ENCODE measurements around the gene TOR4A. TPM values are rescaled to one million over a fixed set of nuclear protein-coding genes. Genes with fewer than 3 reads are reported as not detected.

Gene TOR4A
- total and polyA plus RNA-seq, 9 donors = 0.85 to 16.3 (median 8.2) TPM

- H3K27ac ChIP-seq = no peak overlapping the region
- no peaks in the 10 kb centered on the region for H3K36me3 ChIP-seq
- intact Hi-C loops (cut with DNase I) = no loop called here
- DNase-seq = peak in 1 of 5 donors; percentile 6
- no peak overlapping the region for H3K4me3 ChIP-seq
- H3K27me3 ChIP-seq = no peaks in the 10 kb centered on the region
- H3K9me3 ChIP-seq = no peaks in the 10 kb centered on the region
- 72 to 75% (median 75%) methylated on average over 8 to 9 of the region's 9 CpGs for WGBS, 3 donors
- peaks cover 5% of the 10 kb centered on the region for H3K4me1 ChIP-seq (ENCODE audit: insufficient read depth)
- TF ChIP-seq CTCF (IDR thresholded peaks at IDR 0.05) (no peak), POLR2A (IDR thresholded peaks at IDR 0.05) (no peak), EP300 (IDR thresholded peaks at IDR 0.05) (no peak)
These were observed 35.9 kb downstream of the TOR4A start for GRCh38 chr9:137313326-137313936.

GRCh38 chr9:137313956-137314560 lies 36.5 kb downstream of the TOR4A start:
- WGBS, 3 donors = 71 to 79% (median 78%) methylated on average over 17 to 24 of the region's 24 CpGs
- H3K27me3 ChIP-seq = no peaks in the 10 kb centered on the region
- peak in 1 of 5 donors; percentile 13 for DNase-seq
- no peaks in the 10 kb centered on the region for H3K9me3 ChIP-seq
- H3K36me3 ChIP-seq = no peaks in the 10 kb centered on the region
- no peak overlapping the region for H3K27ac ChIP-seq
- no peak for TF ChIP-seq CTCF (IDR thresholded peaks at IDR 0.05)
- TF ChIP-seq EP300 (IDR thresholded peaks at IDR 0.05) = no peak
- no peak for TF ChIP-seq POLR2A (IDR thresholded peaks at IDR 0.05)
- peaks cover 5% of the 10 kb centered on the region for H3K4me1 ChIP-seq (ENCODE audit: insufficient read depth)
- intact Hi-C loops (cut with DNase I) = no loop called here
- no peak overlapping the region for H3K4me3 ChIP-seq

- H3K9me3 ChIP-seq = no peaks in the 10 kb centered on the region
- H3K27me3 ChIP-seq = no peaks in the 10 kb centered on the region
- WGBS, 3 donors = 55 to 65% (median 57%) methylated on average over 40 to 42 of the region's 42 CpGs
- no peak for TF ChIP-seq CTCF (IDR thresholded peaks at IDR 0.05)
- TF ChIP-seq EP300 (IDR thresholded peaks at IDR 0.05) = no peak
- TF ChIP-seq POLR2A (IDR thresholded peaks at IDR 0.05) = no peak
- H3K4me1 ChIP-seq (ENCODE audit: insufficient read depth) = peaks cover 5% of the 10 kb centered on the region
- H3K27ac ChIP-seq = no peak overlapping the region
- DNase-seq = peak; percentile 9 to 38 (median 26)
- intact Hi-C loops (cut with DNase I) = no loop called here
- no peak overlapping the region for H3K4me3 ChIP-seq
- H3K36me3 ChIP-seq = no peaks in the 10 kb centered on the region
These were observed 37.3 kb downstream of the TOR4A start for GRCh38 chr9:137314561-137315560.

GRCh38 chr9:137315581-137316011 lies 38.1 kb downstream of the TOR4A start:
- Histone ChIP-seq H3K36me3 (no peaks in the 10 kb centered on the region), H3K9me3 (no peaks in the 10 kb centered on the region), H3K27me3 (no peaks in the 10 kb centered on the region), H3K27ac (no peak overlapping the region), H3K4me3 (no peak overlapping the region), H3K4me1 (ENCODE audit: insufficient read depth) (peaks cover 5% of the 10 kb centered on the region)
- intact Hi-C loops (cut with DNase I) = no loop called here
- TF ChIP-seq POLR2A (IDR thresholded peaks at IDR 0.05) = no peak
- TF ChIP-seq CTCF (IDR thresholded peaks at IDR 0.05) = no peak
- TF ChIP-seq EP300 (IDR thresholded peaks at IDR 0.05) = no peak
- DNase-seq = peak in 1 of 5 donors; percentile 7
- 8 to 16% (median 15%) methylated on average over 12 to 18 of the region's 18 CpGs for WGBS, 3 donors

All from ovary (tissue), 9 donors.